Endothelial cell (in vitro differentiated cells): ENCODE data around the gene HDAC6. TPM values are rescaled to one million over a fixed set of nuclear protein-coding genes. Genes with fewer than 3 reads are reported as not detected.

Experiments used
- DNase-seq: peaks from one replicate; pipeline ENCODE4 v3.0.0; 2021; ENCODE audit warnings: low spot score
- H3K27ac Mint-ChIP-seq: one replicate; pipeline ENCODE4 v1.8.0; 2021; ENCODE audit warnings: mixed read lengths, inconsistent platforms; ENCODE audit not compliant: unreplicated experiment
- H3K27me3 Mint-ChIP-seq: one replicate; pipeline ENCODE4 v1.8.0; 2021; ENCODE audit warnings: mild to moderate bottlenecking, moderate library complexity, mixed read lengths, inconsistent platforms; ENCODE audit not compliant: unreplicated experiment
- H3K36me3 Mint-ChIP-seq: one replicate; pipeline ENCODE4 v1.8.0; 2021; ENCODE audit warnings: mild to moderate bottlenecking, low read depth, mixed read lengths, inconsistent platforms; ENCODE audit not compliant: unreplicated experiment
- H3K4me1 Mint-ChIP-seq: one replicate; pipeline ENCODE4 v1.8.0; 2021; ENCODE audit warnings: mild to moderate bottlenecking, mixed read lengths, inconsistent platforms; ENCODE audit not compliant: unreplicated experiment
- H3K4me3 Mint-ChIP-seq: one replicate; pipeline ENCODE4 v1.8.0; 2021; ENCODE audit warnings: mild to moderate bottlenecking, mixed read lengths, inconsistent platforms; ENCODE audit not compliant: unreplicated experiment
- H3K9me3 Mint-ChIP-seq: one replicate; pipeline ENCODE4 v1.8.0; 2021; ENCODE audit warnings: mixed read lengths, inconsistent platforms; ENCODE audit not compliant: unreplicated experiment
- CTCF ChIP-seq: fragments of 200-600 bp; sonication (generic); IDR thresholded peaks from one replicate; pipeline ENCODE4 v1.5.0; 2021; ENCODE audit warnings: antibody characterized with exemption; ENCODE audit not compliant: unreplicated experiment
- total RNA-seq: library from RNA; stranded (reverse); fragmentation: NEBNext Ultra II Directional; extraction: Animal tissue kit (Norgen Biotek cat#: 25700); gene quantifications from one replicate; pipeline ENCODE4 v1.2.1, GENCODE V29; 2021; ENCODE audit not compliant: unreplicated experiment

HDAC6 gene
- total RNA-seq, 1 donor from 2014 or later = 122 TPM

GRCh38 chrX:48787505-48788443, 14.1 kb upstream of the HDAC6 start:
- Mint-ChIP-seq H3K27ac (peak overlapping the region; percentile 55), H3K4me1 (no peaks in the 10 kb centered on the region), H3K9me3 (no peaks in the 10 kb centered on the region), H3K4me3 (no peak overlapping the region), H3K27me3 (peaks cover 4% of the 10 kb centered on the region), H3K36me3 (no peaks in the 10 kb centered on the region)
- no peak for DNase-seq
- TF ChIP-seq CTCF = no peak

- Mint-ChIP-seq H3K4me3 (no peak overlapping the region), H3K4me1 (peaks cover 2% of the 10 kb centered on the region), H3K27ac (no peak overlapping the region), H3K27me3 (peaks cover 2% of the 10 kb centered on the region), H3K36me3 (no peaks in the 10 kb centered on the region), H3K9me3 (no peaks in the 10 kb centered on the region)
- no peak for TF ChIP-seq CTCF
- DNase-seq = no peak
Observed at GRCh38 chrX:48789366-48790220, 12.3 kb upstream of the HDAC6 start.

GRCh38 chrX:48790477-48790876, 11.4 kb upstream of the HDAC6 start:
- DNase-seq = no peak
- no peak overlapping the region for H3K27ac Mint-ChIP-seq
- peaks cover 6% of the 10 kb centered on the region for H3K4me1 Mint-ChIP-seq
- no peak overlapping the region for H3K4me3 Mint-ChIP-seq
- no peaks in the 10 kb centered on the region for H3K36me3 Mint-ChIP-seq
- H3K9me3 Mint-ChIP-seq = no peaks in the 10 kb centered on the region
- H3K27me3 Mint-ChIP-seq = peaks cover 2% of the 10 kb centered on the region
- TF ChIP-seq CTCF = no peak

GRCh38 chrX:48791063-48791820, 10.6 kb upstream of the HDAC6 start:
- TF ChIP-seq CTCF = no peak
- H3K27ac Mint-ChIP-seq = no peak overlapping the region
- peaks cover 6% of the 10 kb centered on the region for H3K4me1 Mint-ChIP-seq
- H3K4me3 Mint-ChIP-seq = no peak overlapping the region
- no peaks in the 10 kb centered on the region for H3K9me3 Mint-ChIP-seq
- DNase-seq = no peak
- peaks cover 1% of the 10 kb centered on the region for H3K27me3 Mint-ChIP-seq
- H3K36me3 Mint-ChIP-seq = no peaks in the 10 kb centered on the region
